Bronchial epithelial cell (primary cell): ENCODE measurements around the gene GSTM2. TPM values are rescaled to one million over a fixed set of nuclear protein-coding genes. Genes with fewer than 3 reads are reported as not detected.

ENCODE experiments used
- DNase-seq: peaks from one replicate; pipeline ENCODE4 v3.0.0-alpha.2; 2010; ENCODE audit warnings: low read depth
- FAIRE-seq: peaks from 2 replicates; lab custom pipeline; 2011; peaks lifted over from hg19 to GRCh38; lab: Jason Lieb, UNC
- H3K27me3 ChIP-seq: 2 replicates; pipeline ENCODE4 v1.5.1; 2011; ENCODE audit warnings: low read length; ENCODE audit not compliant: control insufficient read depth, insufficient read depth
- H3K36me3 ChIP-seq: 2 replicates; pipeline ENCODE4 v1.5.1; 2011; ENCODE audit warnings: low read length; ENCODE audit not compliant: control insufficient read depth, insufficient read depth
- H3K4me3 ChIP-seq: 2 replicates; pipeline ENCODE4 v1.5.1; 2011; ENCODE audit warnings: mild to moderate bottlenecking, low read depth, low read length, control low read depth
- total RNA-seq: library from RNA; depleted of rRNA; stranded (reverse); fragments of >200 nt; gene quantifications from 2 replicates; pipeline ENCODE4 v1.2.1, GENCODE V29; 2014
- TF ChIP-seq, protein P1 (sequence below): IDR thresholded peaks from 2 replicates; pipeline ENCODE4 v1.5.1; 2011; ENCODE audit warnings: mild to moderate bottlenecking, moderate library complexity, low read length, control low read depth, inconsistent platforms; ENCODE audit not compliant: insufficient read depth, severe bottlenecking

GSTM2 gene
- total RNA-seq, result 0.26 TPM in 2 replicates

DNA sequence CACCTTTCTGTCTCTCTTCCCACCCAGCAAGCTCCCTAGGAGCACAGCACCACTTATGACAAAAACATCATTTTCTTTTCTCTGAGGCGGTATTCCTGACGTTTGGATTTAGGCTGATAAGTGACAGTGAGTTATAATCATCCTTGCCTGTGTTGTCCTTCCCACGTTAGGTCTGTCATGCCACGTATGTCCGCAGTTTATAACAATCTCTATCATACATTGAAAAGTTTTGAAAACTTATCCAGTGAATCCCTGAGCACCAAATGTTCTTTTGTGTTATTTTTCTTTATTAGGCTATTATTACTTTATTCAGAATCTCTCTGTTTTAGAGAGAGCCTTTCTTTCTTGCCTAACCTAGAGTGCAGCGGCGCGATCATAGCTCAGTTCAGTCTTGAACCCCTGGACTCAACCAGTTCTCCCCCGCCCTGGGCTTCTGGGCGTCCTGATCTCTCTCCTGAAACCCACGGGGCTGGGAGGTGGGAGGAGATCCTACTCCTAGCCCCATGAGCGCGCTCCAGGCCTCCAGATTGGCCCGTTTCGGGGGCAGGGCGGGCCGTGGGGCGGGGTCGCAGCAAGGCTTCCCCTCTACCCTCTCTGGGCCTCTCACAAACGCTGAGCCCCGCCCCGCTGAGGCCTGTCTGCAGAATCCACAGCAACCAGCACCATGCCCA is at the start of gene GSTM2:
TSS of gene GSTM2 (plus strand) at position 606 of the 671 bp plus-strand sequence. CDS start at position 665, 59 bp downstream.
- DNase-seq, result peak; percentile 63
- TF ChIP-seq, protein P1, sequence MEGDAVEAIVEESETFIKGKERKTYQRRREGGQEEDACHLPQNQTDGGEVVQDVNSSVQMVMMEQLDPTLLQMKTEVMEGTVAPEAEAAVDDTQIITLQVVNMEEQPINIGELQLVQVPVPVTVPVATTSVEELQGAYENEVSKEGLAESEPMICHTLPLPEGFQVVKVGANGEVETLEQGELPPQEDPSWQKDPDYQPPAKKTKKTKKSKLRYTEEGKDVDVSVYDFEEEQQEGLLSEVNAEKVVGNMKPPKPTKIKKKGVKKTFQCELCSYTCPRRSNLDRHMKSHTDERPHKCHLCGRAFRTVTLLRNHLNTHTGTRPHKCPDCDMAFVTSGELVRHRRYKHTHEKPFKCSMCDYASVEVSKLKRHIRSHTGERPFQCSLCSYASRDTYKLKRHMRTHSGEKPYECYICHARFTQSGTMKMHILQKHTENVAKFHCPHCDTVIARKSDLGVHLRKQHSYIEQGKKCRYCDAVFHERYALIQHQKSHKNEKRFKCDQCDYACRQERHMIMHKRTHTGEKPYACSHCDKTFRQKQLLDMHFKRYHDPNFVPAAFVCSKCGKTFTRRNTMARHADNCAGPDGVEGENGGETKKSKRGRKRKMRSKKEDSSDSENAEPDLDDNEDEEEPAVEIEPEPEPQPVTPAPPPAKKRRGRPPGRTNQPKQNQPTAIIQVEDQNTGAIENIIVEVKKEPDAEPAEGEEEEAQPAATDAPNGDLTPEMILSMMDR, result no peak
- H3K27me3 ChIP-seq, result no peaks in the 10 kb centered on the region
- H3K4me3 ChIP-seq, result peak within 1 kb of the TSS; percentile 17
- no peaks in the 10 kb centered on the region for H3K36me3 ChIP-seq
- no peak for FAIRE-seq

DNA sequence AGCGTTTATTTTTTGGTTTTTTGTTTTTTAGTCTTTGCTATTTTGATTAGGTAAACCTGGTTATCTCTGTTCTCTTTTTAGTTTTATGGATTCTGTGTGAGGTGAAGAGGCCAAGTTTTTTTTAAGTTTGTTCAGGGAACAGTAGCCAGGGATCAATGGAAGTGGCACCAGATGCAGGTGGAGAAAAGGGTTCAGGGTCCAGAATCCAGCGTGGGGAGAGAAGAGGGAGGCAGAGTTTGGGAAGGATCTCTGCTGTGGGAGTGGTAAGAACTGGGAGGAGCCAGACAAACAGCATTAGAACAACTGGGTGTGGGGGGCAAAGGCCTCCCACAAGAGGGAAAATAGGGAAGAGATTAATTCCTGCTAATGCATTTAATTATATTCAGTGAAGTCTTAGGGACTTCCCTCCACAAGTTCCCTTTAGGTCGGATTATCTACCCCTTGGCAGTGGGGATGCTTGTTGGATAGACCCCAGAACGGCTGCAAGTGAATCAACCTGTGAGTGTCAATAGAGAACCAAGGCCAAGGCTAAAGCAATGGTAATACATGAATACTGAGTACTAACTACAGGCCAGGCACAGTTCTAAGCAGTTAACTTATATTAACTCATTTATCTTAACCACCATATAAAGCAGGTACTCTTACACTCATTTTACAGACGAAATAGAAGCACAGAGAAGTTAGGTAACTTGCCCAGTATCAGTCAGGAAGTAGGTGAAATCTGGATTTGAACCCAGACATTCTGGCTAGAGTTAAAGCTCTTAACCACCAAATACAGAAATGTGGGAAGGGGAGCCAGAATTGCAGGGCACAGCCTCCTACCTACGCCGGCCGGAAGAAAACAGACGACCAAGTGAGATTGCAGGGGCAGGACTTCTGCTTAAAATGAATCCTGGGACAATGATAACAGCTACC is 48.9 kb upstream of the GSTM2 start:
- H3K4me3 ChIP-seq, result peak overlapping the region; percentile 73
- H3K36me3 ChIP-seq, result peaks cover 1% of the 10 kb centered on the region
- TF ChIP-seq, protein P1, result no peak
- H3K27me3 ChIP-seq, result no peaks in the 10 kb centered on the region
- FAIRE-seq (no peak), DNase-seq (no peak)

DNA sequence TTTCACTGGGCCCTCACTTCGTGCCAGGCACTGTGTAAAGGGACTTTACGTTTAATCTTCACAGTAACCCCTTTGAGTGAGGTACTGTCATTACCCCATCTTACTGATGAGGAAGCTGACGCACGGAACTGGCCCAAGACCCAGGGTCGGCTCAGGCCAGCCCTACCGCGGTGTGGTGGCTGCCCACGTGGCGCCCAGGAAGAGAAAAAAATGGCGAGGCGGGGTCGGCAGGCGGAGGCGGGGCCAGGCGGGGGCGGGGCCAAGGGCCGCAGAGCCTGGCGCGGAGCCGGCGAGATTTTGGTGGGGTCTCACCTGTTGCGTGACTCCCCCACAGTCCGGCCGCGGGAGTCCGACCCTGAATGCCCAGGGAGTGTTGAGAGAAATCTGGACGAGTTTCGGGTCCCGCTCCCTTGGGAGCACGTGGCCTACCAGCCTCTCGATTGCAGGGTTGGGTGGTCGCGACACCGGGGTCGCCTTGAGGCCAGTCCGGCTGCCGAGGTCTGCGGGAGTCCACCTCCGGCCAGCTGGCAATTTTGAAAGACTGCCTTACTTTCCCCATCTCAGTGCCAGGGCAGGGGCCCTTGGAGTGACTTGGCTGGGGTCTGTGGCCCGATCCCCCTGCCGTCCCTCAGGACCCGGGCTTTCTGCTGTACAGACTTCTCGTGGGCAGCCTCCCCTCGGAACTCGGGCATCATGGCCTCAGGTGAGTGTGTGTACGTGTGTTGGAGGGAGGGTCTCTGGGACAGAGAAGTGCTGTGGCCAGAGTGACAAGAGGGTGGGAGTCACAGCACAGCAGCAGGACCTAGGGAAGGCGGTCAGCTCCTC is 48.1 kb upstream of the GSTM2 start, which contains the start of the genes AMPD2 and GNAT2:
TSS of gene AMPD2 (plus strand) at position 262 of the 825 bp plus-strand sequence. CDS start 1,339 bp downstream, outside the sequence.
TSS of gene GNAT2 (minus strand) at position 41 of the 825 bp plus-strand sequence. CDS start 6,746 bp downstream, outside the sequence.
- Histone ChIP-seq H3K27me3 (no peaks in the 10 kb centered on the region), H3K36me3 (peaks cover 1% of the 10 kb centered on the region), H3K4me3 (peak within 1 kb of the TSS; percentile 73)
- FAIRE-seq (no peak), DNase-seq (peak; percentile 70)
- TF ChIP-seq, protein P1, result no peak

GRCh38 chr1:109620401-109620791 is 47.5 kb upstream of the GSTM2 start:
- DNase-seq, result peak; percentile 31

DNA sequence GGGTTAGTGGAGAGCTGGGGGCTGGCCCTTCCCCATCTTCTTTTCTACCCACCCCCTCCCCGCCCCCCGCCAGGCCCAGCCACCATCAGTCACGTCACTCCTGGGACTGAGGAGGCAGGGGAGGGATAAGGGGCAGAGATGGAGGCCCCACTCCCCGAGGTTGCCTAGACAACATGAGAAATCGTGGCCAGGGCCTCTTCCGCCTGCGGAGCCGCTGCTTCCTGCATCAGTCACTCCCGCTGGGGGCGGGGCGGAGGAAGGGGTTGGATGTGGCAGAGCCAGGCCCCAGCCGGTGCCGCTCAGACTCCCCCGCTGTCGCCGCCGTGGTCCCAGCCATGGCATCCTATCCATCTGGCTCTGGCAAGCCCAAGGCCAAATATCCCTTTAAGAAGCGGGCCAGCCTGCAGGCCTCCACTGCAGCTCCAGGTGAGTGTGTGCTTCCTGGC is 47.0 kb upstream of the GSTM2 start:
- FAIRE-seq, result no peak
- Histone ChIP-seq H3K27me3 (no peaks in the 10 kb centered on the region), H3K36me3 (peaks cover 4% of the 10 kb centered on the region), H3K4me3 (peak overlapping the region; percentile 73)
- DNase-seq, result peak; percentile 67
- TF ChIP-seq, protein P1, result no peak

More at GRCh38 chr1:109620401-109620791, 47.5 kb upstream of the GSTM2 start:
- no peaks in the 10 kb centered on the region for H3K27me3 ChIP-seq
- peaks cover 1% of the 10 kb centered on the region for H3K36me3 ChIP-seq
- H3K4me3 ChIP-seq, result peak overlapping the region; percentile 73
- no peak for FAIRE-seq
- TF ChIP-seq, protein P1, result no peak
